Neural progenitor cell (in vitro differentiated cells): ENCODE results near the gene PCDHGB1. TPM values are rescaled to one million over a fixed set of nuclear protein-coding genes. Genes with fewer than 3 reads are reported as not detected.

Experiments used
- DNase-seq: peaks from one replicate; pipeline ENCODE4 v3.0.0-alpha.2; 2016; ENCODE audit warnings: low spot score
- H2AFZ ChIP-seq: fragments of 200-600 bp; sonication (generic); replicated peaks from 2 replicates; pipeline ENCODE4 v1.6.1; 2016; ENCODE audit warnings: antibody characterized with exemption
- H3F3A ChIP-seq: fragments of 200-600 bp; sonication (generic); 2 replicates; pipeline ENCODE4 v1.6.1; 2016; ENCODE audit warnings: antibody characterized with exemption, low read depth
- H3K27ac ChIP-seq: fragments of 200-600 bp; sonication (generic); 2 replicates; pipeline ENCODE4 v1.5.1; 2016; ENCODE audit warnings: mild to moderate bottlenecking
- H3K27me3 ChIP-seq: fragments of 200-600 bp; sonication (generic); 2 replicates; pipeline ENCODE4 v1.6.1; 2016; ENCODE audit warnings: mild to moderate bottlenecking, moderate library complexity
- H3K36me3 ChIP-seq: fragments of 200-600 bp; sonication (generic); 2 replicates; pipeline ENCODE4 v1.5.1; 2016
- H3K4me1 ChIP-seq: fragments of 200-600 bp; sonication (generic); 2 replicates; pipeline ENCODE4 v1.6.1; 2016; ENCODE audit warnings: mixed run types
- H3K4me2 ChIP-seq: fragments of 200-600 bp; sonication (generic); 2 replicates; pipeline ENCODE4 v1.6.1; 2016
- H3K4me3 ChIP-seq: fragments of 200-600 bp; sonication (generic); 2 replicates; pipeline ENCODE4 v1.5.1; 2016
- H3K79me2 ChIP-seq: fragments of 200-600 bp; sonication (generic); 2 replicates; pipeline ENCODE4 v1.6.1; 2016; ENCODE audit warnings: low read depth
- H3K9ac ChIP-seq: fragments of 200-600 bp; sonication (generic); 2 replicates; pipeline ENCODE4 v1.6.1; 2016
- H3K9me3 ChIP-seq: fragments of 200-600 bp; sonication (generic); 2 replicates; pipeline ENCODE4 v1.5.1; 2016; ENCODE audit warnings: low read depth
- H4K20me1 ChIP-seq: fragments of 200-600 bp; sonication (generic); 2 replicates; pipeline ENCODE4 v1.6.1; 2016; ENCODE audit warnings: low read depth
- H3K27ac Mint-ChIP-seq: 3 replicates; pipeline ENCODE4 v1.8.0; 2021; ENCODE audit warnings: mixed read lengths
- H3K27me3 Mint-ChIP-seq: 2 replicates; pipeline ENCODE4 v1.8.0; 2022; ENCODE audit warnings: low read depth, mild to moderate bottlenecking, inconsistent platforms, moderate library complexity, mixed read lengths; ENCODE audit not compliant: insufficient read depth
- H3K36me3 Mint-ChIP-seq: 3 replicates; pipeline ENCODE4 v1.8.0; 2021; ENCODE audit warnings: mixed read lengths
- H3K4me1 Mint-ChIP-seq: 3 replicates; pipeline ENCODE4 v1.8.0; 2021; ENCODE audit warnings: mixed read lengths
- H3K4me3 Mint-ChIP-seq: 3 replicates; pipeline ENCODE4 v1.8.0; 2021; ENCODE audit warnings: mild to moderate bottlenecking, moderate library complexity, mixed read lengths
- H3K9me3 Mint-ChIP-seq: 3 replicates; pipeline ENCODE4 v1.8.0; 2020; ENCODE audit warnings: mixed read lengths
- CTCF ChIP-seq: fragments of 200-600 bp; sonication (generic); IDR thresholded peaks from 2 replicates; pipeline ENCODE4 v1.5.1; 2017; ENCODE audit warnings: antibody characterized with exemption, mild to moderate bottlenecking
- EZH2 ChIP-seq: fragments of 200-600 bp; sonication (generic); IDR thresholded peaks from 2 replicates; pipeline ENCODE4 v1.6.1; 2017; ENCODE audit warnings: antibody characterized with exemption, mild to moderate bottlenecking, moderate library complexity
- EZH2phosphoT487 ChIP-seq: fragments of 200-600 bp; sonication (generic); IDR thresholded peaks from 2 replicates; pipeline ENCODE4 v1.6.1; 2017; ENCODE audit warnings: antibody characterized with exemption
- total RNA-seq: library from RNA; depleted of rRNA; stranded (reverse); fragments of >200 nt; gene quantifications from 2 replicates; pipeline ENCODE4 v1.2.3, GENCODE V29; 2015; ENCODE audit warnings: low replicate concordance

The PCDHGB1 gene
- total RNA-seq, 1 donor from 2014 or later = 3.6 TPM

DNA sequence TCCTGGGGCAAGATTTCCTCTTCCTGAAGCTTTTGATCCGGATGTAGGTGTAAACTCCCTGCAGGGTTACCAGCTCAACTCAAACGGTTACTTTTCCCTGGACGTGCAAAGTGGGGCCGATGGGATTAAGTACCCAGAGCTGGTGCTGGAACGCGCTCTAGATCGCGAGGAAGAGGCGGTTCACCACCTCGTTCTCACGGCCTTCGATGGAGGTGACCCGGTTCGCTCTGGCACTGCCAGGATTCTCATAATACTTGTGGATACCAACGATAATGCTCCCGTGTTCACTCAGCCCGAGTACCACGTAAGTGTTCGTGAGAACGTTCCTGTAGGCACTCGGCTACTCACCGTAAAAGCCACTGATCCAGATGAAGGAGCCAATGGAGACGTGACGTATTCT lies 5.7 kb downstream of the PCDHGB1 start:
- Histone ChIP-seq H4K20me1 (no peaks in the 10 kb centered on the region), H3K4me2 (no peak overlapping the region), H3K4me3 (no peak overlapping the region), H3K36me3 (no peaks in the 10 kb centered on the region), H3K79me2 (no peaks in the 10 kb centered on the region), H2AFZ (no peak overlapping the region), H3K9me3 (peaks cover 16% of the 10 kb centered on the region), H3K27me3 (no peaks in the 10 kb centered on the region), H3K9ac (no peak overlapping the region), H3K27ac (no peak overlapping the region), H3F3A (no peaks in the 10 kb centered on the region), H3K4me1 (no peaks in the 10 kb centered on the region)
- Mint-ChIP-seq H3K27ac (no peak overlapping the region), H3K9me3 (peaks cover 60% of the 10 kb centered on the region), H3K4me3 (no peak overlapping the region), H3K4me1 (no peaks in the 10 kb centered on the region), H3K27me3 (peaks cover 2% of the 10 kb centered on the region), H3K36me3 (peaks cover 7% of the 10 kb centered on the region)
- no peak for TF ChIP-seq CTCF
- TF ChIP-seq EZH2 = no peak
- no peak for DNase-seq

- peaks cover 7% of the 10 kb centered on the region for H3K36me3 Mint-ChIP-seq
- H3K36me3 ChIP-seq = no peaks in the 10 kb centered on the region
- DNase-seq = no peak
- no peaks in the 10 kb centered on the region for H3K4me1 ChIP-seq
- H3K9me3 Mint-ChIP-seq = peaks cover 60% of the 10 kb centered on the region
- peaks cover 17% of the 10 kb centered on the region for H3K9me3 ChIP-seq
- no peak overlapping the region for H3K27ac ChIP-seq
- H3K79me2 ChIP-seq = no peaks in the 10 kb centered on the region
- no peak overlapping the region for H3K9ac ChIP-seq
- TF ChIP-seq EZH2phosphoT487 (no peak), CTCF (no peak), EZH2 (no peak)
- H4K20me1 ChIP-seq = no peaks in the 10 kb centered on the region
- H3K27me3 Mint-ChIP-seq = peaks cover 2% of the 10 kb centered on the region
- H3F3A ChIP-seq = no peaks in the 10 kb centered on the region
- no peak overlapping the region for H3K4me3 Mint-ChIP-seq
- H3K27ac Mint-ChIP-seq = no peak overlapping the region
- no peak overlapping the region for H3K4me2 ChIP-seq
- no peak overlapping the region for H2AFZ ChIP-seq
- H3K4me3 ChIP-seq = no peak overlapping the region
- no peaks in the 10 kb centered on the region for H3K27me3 ChIP-seq
- H3K4me1 Mint-ChIP-seq = no peaks in the 10 kb centered on the region
Measured at GRCh38 chr5:141356133-141356532, 6.2 kb downstream of the PCDHGB1 start.

DNA sequence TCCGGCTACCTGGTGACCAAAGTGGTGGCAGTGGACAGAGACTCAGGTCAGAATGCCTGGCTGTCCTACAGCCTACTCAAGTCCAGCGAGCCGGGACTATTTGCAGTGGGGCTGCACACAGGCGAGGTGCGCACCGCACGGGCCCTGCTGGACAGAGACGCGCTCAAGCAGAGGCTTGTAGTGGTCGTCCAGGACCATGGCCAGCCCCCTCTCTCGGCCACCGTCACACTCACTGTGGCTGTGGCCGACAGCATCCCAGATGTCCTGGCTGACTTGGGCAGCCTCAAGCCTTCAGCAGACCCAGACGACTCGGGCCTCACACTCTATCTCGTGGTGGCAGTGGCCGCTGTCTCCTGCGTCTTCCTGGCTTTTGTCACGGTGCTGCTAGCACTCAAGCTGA lies 7.1 kb downstream of the PCDHGB1 start:
- Histone ChIP-seq H3K27ac (no peak overlapping the region), H3K27me3 (no peaks in the 10 kb centered on the region), H3K4me3 (no peak overlapping the region), H3K9ac (no peak overlapping the region), H3K9me3 (peaks cover 13% of the 10 kb centered on the region), H3F3A (no peaks in the 10 kb centered on the region), H3K4me1 (no peaks in the 10 kb centered on the region), H2AFZ (no peak overlapping the region), H3K36me3 (no peaks in the 10 kb centered on the region), H3K4me2 (no peak overlapping the region), H4K20me1 (no peaks in the 10 kb centered on the region), H3K79me2 (no peaks in the 10 kb centered on the region)
- DNase-seq = no peak
- no peak for TF ChIP-seq CTCF
- no peak for TF ChIP-seq EZH2phosphoT487
- no peak for TF ChIP-seq EZH2
- Mint-ChIP-seq H3K27ac (no peak overlapping the region), H3K27me3 (peaks cover 2% of the 10 kb centered on the region), H3K36me3 (peaks cover 7% of the 10 kb centered on the region), H3K9me3 (peaks cover 61% of the 10 kb centered on the region), H3K4me3 (no peak overlapping the region), H3K4me1 (no peaks in the 10 kb centered on the region)
